Activated CD8-positive, alpha-beta T cell treated with anti-CD3 and anti-CD28 coated beads, Interleukin-2, amount 10 ng/mL, durations not matched to agents 7 days and 5 days (primary cell): ENCODE data around the gene FANCE. TPM values are rescaled to one million over a fixed set of nuclear protein-coding genes. Genes with fewer than 3 reads are reported as not detected.
A peak's percentile ranks its signal among the peaks of the same experiment; 100 is the strongest.

Experiments
- ATAC-seq: fragments of 150-1000 bp; cut with Tn5 transposase; one replicate; pipeline ENCODE4 v1.10.0; 2021; ENCODE audit warnings: moderate library complexity
- CTCF ChIA-PET: fragments of 350-600 bp; sonication (Branson Sonifier 250); formaldehyde crosslinking; loops from one replicate; lab custom pipeline; 2021; ENCODE audit warnings: antibody characterized with exemption; lab: Charles Lee
- POLR2A ChIA-PET: fragments of 350-600 bp; sonication (Branson Sonifier 250); formaldehyde crosslinking; loops from one replicate; lab custom pipeline; 2021; ENCODE audit warnings: antibody characterized with exemption; lab: Charles Lee
- DNase-seq: peaks from one replicate; pipeline ENCODE4 v3.0.0-alpha.2; 2020
- H3K27ac Mint-ChIP-seq: one replicate; pipeline ENCODE4 v1.8.0; 2021; ENCODE audit warnings: mild to moderate bottlenecking, mixed read lengths
- H3K27me3 Mint-ChIP-seq: one replicate; pipeline ENCODE4 v1.8.0; 2021; ENCODE audit warnings: low read depth, mixed read lengths
- H3K36me3 Mint-ChIP-seq: one replicate; pipeline ENCODE4 v1.8.0; 2021; ENCODE audit warnings: low read depth, mixed read lengths
- H3K4me1 Mint-ChIP-seq: one replicate; pipeline ENCODE4 v1.8.0; 2021; ENCODE audit warnings: low read depth, mixed read lengths
- H3K4me3 Mint-ChIP-seq: one replicate; pipeline ENCODE4 v1.8.0; 2021; ENCODE audit warnings: mild to moderate bottlenecking, mixed read lengths
- H3K9me3 Mint-ChIP-seq: one replicate; pipeline ENCODE4 v1.8.0; 2022; ENCODE audit warnings: mixed read lengths; ENCODE audit not compliant: insufficient read depth
- total RNA-seq, 2 experiments: library from RNA; stranded (reverse); gene quantifications; one replicate each; pipeline ENCODE4 v1.2.3, GENCODE V29; 2021

The FANCE gene
- 10 to 100 TPM; 20.4 to 21.9 TPM for total RNA-seq

GRCh38 chr6:35452183-35453090 lies at the start of gene FANCE:
Gene FANCE (plus strand): TSS chr6:35452338. CDS start chr6:35452546, 208 bp downstream.
- POLR2A ChIA-PET = interaction anchor here (0.9 to 1.8 kb wide), 4 partner anchors 16 to 156 kb away, joined by 3 to 7 read pairs (median 4); partner anchors contain the start of genes DEF6, PPARD and RPL10A
- Mint-ChIP-seq H3K27ac (peak within 1 kb of the TSS; percentile 75), H3K9me3 (no peaks in the 10 kb centered on the region), H3K4me3 (peak within 1 kb of the TSS; percentile 83), H3K27me3 (peaks cover 4% of the 10 kb centered on the region), H3K36me3 (peaks cover 22% of the 10 kb centered on the region), H3K4me1 (peaks cover 50% of the 10 kb centered on the region)
- peak; percentile 93 for DNase-seq
- CTCF ChIA-PET = interaction anchor here (0.8 to 11.1 kb wide), 15 partner anchors 14 to 283 kb away, joined by 3 to 192 read pairs (median 5); partner anchors contain the start of genes DEF6, PPARD and RPL10A
- ATAC-seq = peak; percentile 84

GRCh38 chr6:35402856-35403191 lies 49.3 kb upstream of the FANCE start:
- ATAC-seq = no peak
- ChIA-PET CTCF (no interaction called here), POLR2A (no interaction called here)
- no peak overlapping the region for H3K27ac Mint-ChIP-seq
- no peak for DNase-seq
- H3K27me3 Mint-ChIP-seq = no peaks in the 10 kb centered on the region
- no peaks in the 10 kb centered on the region for H3K9me3 Mint-ChIP-seq
- no peak overlapping the region for H3K4me3 Mint-ChIP-seq
- H3K36me3 Mint-ChIP-seq = peaks cover 13% of the 10 kb centered on the region
- H3K4me1 Mint-ChIP-seq = peaks cover 28% of the 10 kb centered on the region

GRCh38 chr6:35403544-35404442 lies 48.3 kb upstream of the FANCE start:
- ChIA-PET POLR2A (interaction anchor here (1.3 kb wide), 1 partner anchor 11 kb away, joined by 3 read pairs; no protein-coding TSS in a partner anchor), CTCF (no interaction called here)
- H3K27me3 Mint-ChIP-seq = no peaks in the 10 kb centered on the region
- DNase-seq (no peak), ATAC-seq (no peak)
- peaks cover 7% of the 10 kb centered on the region for H3K36me3 Mint-ChIP-seq
- no peaks in the 10 kb centered on the region for H3K9me3 Mint-ChIP-seq
- peaks cover 37% of the 10 kb centered on the region for H3K4me1 Mint-ChIP-seq
- H3K4me3 Mint-ChIP-seq = no peak overlapping the region
- H3K27ac Mint-ChIP-seq = peak overlapping the region; percentile 4

- Mint-ChIP-seq H3K27me3 (no peaks in the 10 kb centered on the region), H3K4me1 (peaks cover 45% of the 10 kb centered on the region), H3K27ac (no peak overlapping the region), H3K36me3 (peaks cover 15% of the 10 kb centered on the region), H3K9me3 (no peaks in the 10 kb centered on the region), H3K4me3 (no peak overlapping the region)
- no peak for DNase-seq
- ATAC-seq = no peak
- ChIA-PET CTCF (interaction anchor here (0.7 to 2.8 kb wide), 6 partner anchors 13 to 109 kb away, joined by 3 to 9 read pairs (median 4); partner anchors contain the start of gene DEF6), POLR2A (no interaction called here)
These were observed 45.2 kb upstream of the FANCE start for GRCh38 chr6:35406711-35407485.

- no peaks in the 10 kb centered on the region for H3K27me3 Mint-ChIP-seq
- H3K27ac Mint-ChIP-seq = peak overlapping the region; percentile 87
- no peak overlapping the region for H3K4me3 Mint-ChIP-seq
- ChIA-PET CTCF (interaction anchor here (0.7 to 2.8 kb wide), 3 partner anchors 9 to 48 kb away, joined by 3 to 7 read pairs (median 5); no protein-coding TSS in a partner anchor), POLR2A (interaction anchor here (0.6 kb wide), 1 partner anchor 38 kb away, joined by 4 read pairs; no protein-coding TSS in a partner anchor)
- peaks cover 33% of the 10 kb centered on the region for H3K36me3 Mint-ChIP-seq
- no peak for ATAC-seq
- H3K4me1 Mint-ChIP-seq = peaks cover 52% of the 10 kb centered on the region
- H3K9me3 Mint-ChIP-seq = no peaks in the 10 kb centered on the region
- no peak for DNase-seq
These were observed 42.9 kb upstream of the FANCE start for GRCh38 chr6:35409245-35409644.

GRCh38 chr6:35410131-35410530 lies 42.0 kb upstream of the FANCE start:
- Mint-ChIP-seq H3K36me3 (peaks cover 41% of the 10 kb centered on the region), H3K4me1 (peaks cover 61% of the 10 kb centered on the region), H3K27me3 (no peaks in the 10 kb centered on the region), H3K9me3 (no peaks in the 10 kb centered on the region), H3K4me3 (no peak overlapping the region), H3K27ac (peak overlapping the region; percentile 87)
- ChIA-PET POLR2A (no interaction called here), CTCF (interaction anchor here (1.2 kb wide), 1 partner anchor 69 kb away, joined by 4 read pairs; no protein-coding TSS in a partner anchor)
- ATAC-seq = no peak
- DNase-seq = no peak

GRCh38 chr6:35411066-35411465 lies 41.1 kb upstream of the FANCE start:
- ATAC-seq (peak; percentile 85), DNase-seq (peak; percentile 69)
- ChIA-PET POLR2A (no interaction called here), CTCF (interaction anchor here (0.8 to 2.0 kb wide), 10 partner anchors 9 to 108 kb away, joined by 3 to 10 read pairs (median 4); partner anchors contain the start of gene RPL10A)
- no peaks in the 10 kb centered on the region for H3K9me3 Mint-ChIP-seq
- peak overlapping the region; percentile 87 for H3K27ac Mint-ChIP-seq
- H3K4me3 Mint-ChIP-seq = peak overlapping the region; percentile 62
- H3K4me1 Mint-ChIP-seq = peaks cover 67% of the 10 kb centered on the region
- H3K36me3 Mint-ChIP-seq = peaks cover 48% of the 10 kb centered on the region
- no peaks in the 10 kb centered on the region for H3K27me3 Mint-ChIP-seq

- ATAC-seq = no peak
- Mint-ChIP-seq H3K4me3 (no peak overlapping the region), H3K9me3 (no peaks in the 10 kb centered on the region), H3K27me3 (no peaks in the 10 kb centered on the region), H3K27ac (peak overlapping the region; percentile 87), H3K4me1 (peaks cover 74% of the 10 kb centered on the region), H3K36me3 (peaks cover 53% of the 10 kb centered on the region)
- POLR2A ChIA-PET = no interaction called here
- CTCF ChIA-PET = interaction anchor here (1.1 to 2.0 kb wide), 4 partner anchors 8 to 70 kb away, joined by 4 to 10 read pairs (median 5); partner anchors contain the start of gene RPL10A
- no peak for DNase-seq
These were observed 40.0 kb upstream of the FANCE start for GRCh38 chr6:35412102-35412501.

- POLR2A ChIA-PET = no interaction called here
- CTCF ChIA-PET = interaction anchor here (0.8 to 2.5 kb wide), 2 partner anchors 36 to 71 kb away, joined by 3 to 17 read pairs; partner anchors contain the start of gene PPARD
- ATAC-seq = no peak
- no peaks in the 10 kb centered on the region for H3K27me3 Mint-ChIP-seq
- DNase-seq = no peak
- H3K4me3 Mint-ChIP-seq = no peak overlapping the region
- H3K4me1 Mint-ChIP-seq = peaks cover 81% of the 10 kb centered on the region
- peak overlapping the region; percentile 56 for H3K27ac Mint-ChIP-seq
- H3K9me3 Mint-ChIP-seq = no peaks in the 10 kb centered on the region
- H3K36me3 Mint-ChIP-seq = peaks cover 65% of the 10 kb centered on the region
These were observed 38.2 kb upstream of the FANCE start for GRCh38 chr6:35413911-35414310.

GRCh38 chr6:35415065-35415891 lies 36.9 kb upstream of the FANCE start:
- Mint-ChIP-seq H3K9me3 (no peaks in the 10 kb centered on the region), H3K27ac (peak overlapping the region; percentile 78), H3K4me1 (peaks cover 84% of the 10 kb centered on the region), H3K4me3 (no peak overlapping the region), H3K36me3 (peaks cover 71% of the 10 kb centered on the region), H3K27me3 (no peaks in the 10 kb centered on the region)
- ChIA-PET CTCF (interaction anchor here (0.9 to 2.5 kb wide), 4 partner anchors 16 to 73 kb away, joined by 4 to 17 read pairs (median 4); partner anchors contain the start of gene PPARD), POLR2A (no interaction called here)
- DNase-seq (peak; percentile 34), ATAC-seq (no peak)
